Stomach (tissue), 9 donors: Measurements from ENCODE around the gene VDR. TPM values are rescaled to one million over a fixed set of nuclear protein-coding genes. Genes with fewer than 3 reads are reported as not detected.
A peak's percentile ranks its signal among the peaks of the same experiment; 100 is the strongest.

Source experiments
- DNase-seq, 2 donors: peaks; one replicate each; pipeline versions ENCODE4 v3.0.0 to v3.0.0-alpha.2; 2013 to 2019
- H3K27ac ChIP-seq, 5 donors: fragments of 200-600 bp in 4 of 5; sonication (generic) in 4 of 5; one replicate each; pipeline ENCODE4 v1.5.1; 2013 to 2019; ENCODE audit warnings: mild to moderate bottlenecking in 1 of 5, moderate library complexity in 1 of 5
- H3K27me3 ChIP-seq, 3 donors: fragments of 200-600 bp; sonication (generic); one replicate each; pipeline ENCODE4 v1.5.1; 2017 to 2019; ENCODE audit warnings: mixed run types in 1 of 3
- H3K36me3 ChIP-seq, 4 donors: fragments of 200-600 bp; sonication (generic); 1 replicate in 3 of 4; 2 replicates in 1 of 4; pipeline ENCODE4 v1.5.1; 2016 to 2019
- H3K4me1 ChIP-seq, 4 donors: fragments of 200-600 bp; sonication (generic); one replicate each; pipeline ENCODE4 v1.5.1; 2016 to 2019
- H3K4me3 ChIP-seq, 4 donors: fragments of 200-600 bp; sonication (generic) in 3 of 4; one replicate each; pipeline ENCODE4 v1.5.1; 2016 to 2019; ENCODE audit warnings: mild to moderate bottlenecking in 1 of 4
- H3K9me3 ChIP-seq, 4 donors: fragments of 200-600 bp; sonication (generic); one replicate each; pipeline ENCODE4 v1.5.1; 2016 to 2019
- EP300 ChIP-seq: sonication (generic); formaldehyde crosslinking; IDR thresholded peaks from one replicate; pipeline ENCODE4 v1.6.1; 2017; ENCODE audit warnings: antibody characterized with exemption
- POLR2A ChIP-seq, 4 donors: fragments of 450-650 bp; IDR thresholded peaks; one replicate each; pipeline ENCODE4 v1.6.1; 2016; ENCODE audit warnings: antibody characterized with exemption in 4 of 4, control low read depth in 2 of 4, mild to moderate bottlenecking in 1 of 4, moderate library complexity in 1 of 4
- POLR2AphosphoS5 ChIP-seq, 3 donors: sonication (generic); formaldehyde crosslinking; IDR thresholded peaks; one replicate each; pipeline ENCODE4 v1.6.1; 2016; ENCODE audit warnings: antibody characterized with exemption in 3 of 3
- WGBS, 5 donors: extraction: QIAGEN DNeasy Blood & Tissue Kit in 3 of 5; methylation state at CpG; one replicate each; pipeline versions ENCODE4 v1.1.5 to v1.1.7; 2013 to 2018; 5-methylcytosine and 5-hydroxymethylcytosine counted together
- intact Hi-C: fragments of 100-400 bp; cut with DNase I; formaldehyde crosslinking; loops from one replicate; pipeline ENCODE4 v1.15.1; 2023; ENCODE audit warnings: low total_unique reads
- polyA plus RNA-seq, 3 donors: library from polyadenylated mRNA; stranded (reverse); fragments of 200-250 nt; gene quantifications; one replicate each; pipeline ENCODE4 v1.2.3, GENCODE V29; 2013
- total RNA-seq, 5 donors: library from RNA; depleted of rRNA; stranded (reverse); fragments of >200 nt; gene quantifications; one replicate each; pipeline versions ENCODE4 v1.1.0 to v1.2.3, GENCODE V29; 2014 to 2016
- TF ChIP-seq, protein P1 (sequence below), 7 experiments: fragments of 450-650 bp in 4 of 7; fragments of 200-600 bp in 3 of 7; sonication (generic) in 3 of 7; IDR thresholded peaks; one replicate each; pipeline ENCODE4 v1.5.1; 2016 to 2019; ENCODE audit warnings: antibody characterized with exemption in 7 of 7, control low read depth in 2 of 7, mild to moderate bottlenecking in 1 of 7
- donor health status: healthy with polysubstance abuse.
- donor health status: Bipolar disorder and iron deficiency.
- donor health status: healthy.

Gene VDR
- total and polyA plus RNA-seq, 8 donors, result 2.8 to 22.3 (median 4.7) TPM

DNA sequence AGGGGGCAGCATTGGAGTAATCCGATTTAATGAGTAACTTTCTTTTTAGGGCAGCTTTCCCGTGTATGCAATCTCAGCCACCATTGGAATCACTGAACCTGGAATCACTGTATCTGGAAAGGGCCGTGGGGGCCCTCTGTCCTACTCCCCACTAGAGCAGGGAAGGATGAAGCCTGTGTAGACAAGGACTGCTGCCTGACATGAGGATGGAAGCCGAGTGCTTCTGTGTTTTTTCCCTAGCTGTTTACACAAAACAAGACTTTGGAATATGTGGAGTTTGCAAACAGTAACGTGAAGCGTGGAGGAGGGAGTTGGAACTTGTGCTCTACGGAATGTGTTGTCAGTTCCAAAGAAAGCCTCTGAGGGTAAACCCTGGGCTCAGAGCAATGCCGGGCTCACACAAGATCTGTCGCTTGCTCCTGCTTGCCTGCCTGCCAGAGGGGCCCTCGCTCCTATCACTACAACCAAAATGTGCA is 52.7 kb downstream of the VDR start:
- no peaks in the 10 kb centered on the region for H3K9me3 ChIP-seq
- DNase-seq, result peak in 1 of 2 donors; percentile 46
- peaks cover 0 to 49% (median 15%) of the 10 kb centered on the region in 4 donors for H3K36me3 ChIP-seq
- peaks cover 0 to 5% (median 0%) of the 10 kb centered on the region in 4 donors for H3K4me1 ChIP-seq
- TF ChIP-seq POLR2A (IDR thresholded peaks at IDR 0.05) (no peak), EP300 (no peak), POLR2AphosphoS5 (IDR thresholded peaks at IDR 0.05) (no peak)
- TF ChIP-seq, protein P1, sequence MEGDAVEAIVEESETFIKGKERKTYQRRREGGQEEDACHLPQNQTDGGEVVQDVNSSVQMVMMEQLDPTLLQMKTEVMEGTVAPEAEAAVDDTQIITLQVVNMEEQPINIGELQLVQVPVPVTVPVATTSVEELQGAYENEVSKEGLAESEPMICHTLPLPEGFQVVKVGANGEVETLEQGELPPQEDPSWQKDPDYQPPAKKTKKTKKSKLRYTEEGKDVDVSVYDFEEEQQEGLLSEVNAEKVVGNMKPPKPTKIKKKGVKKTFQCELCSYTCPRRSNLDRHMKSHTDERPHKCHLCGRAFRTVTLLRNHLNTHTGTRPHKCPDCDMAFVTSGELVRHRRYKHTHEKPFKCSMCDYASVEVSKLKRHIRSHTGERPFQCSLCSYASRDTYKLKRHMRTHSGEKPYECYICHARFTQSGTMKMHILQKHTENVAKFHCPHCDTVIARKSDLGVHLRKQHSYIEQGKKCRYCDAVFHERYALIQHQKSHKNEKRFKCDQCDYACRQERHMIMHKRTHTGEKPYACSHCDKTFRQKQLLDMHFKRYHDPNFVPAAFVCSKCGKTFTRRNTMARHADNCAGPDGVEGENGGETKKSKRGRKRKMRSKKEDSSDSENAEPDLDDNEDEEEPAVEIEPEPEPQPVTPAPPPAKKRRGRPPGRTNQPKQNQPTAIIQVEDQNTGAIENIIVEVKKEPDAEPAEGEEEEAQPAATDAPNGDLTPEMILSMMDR (IDR thresholded peaks at IDR 0.05), result no peak
- no peaks in the 10 kb centered on the region for H3K27me3 ChIP-seq
- H3K4me3 ChIP-seq, result no peak overlapping the region
- 66 to 72% (median 69%) methylated on average over 10 of the region's 10 CpGs for WGBS, 5 donors
- no peak overlapping the region for H3K27ac ChIP-seq
- intact Hi-C loops, result no loop called here

DNA sequence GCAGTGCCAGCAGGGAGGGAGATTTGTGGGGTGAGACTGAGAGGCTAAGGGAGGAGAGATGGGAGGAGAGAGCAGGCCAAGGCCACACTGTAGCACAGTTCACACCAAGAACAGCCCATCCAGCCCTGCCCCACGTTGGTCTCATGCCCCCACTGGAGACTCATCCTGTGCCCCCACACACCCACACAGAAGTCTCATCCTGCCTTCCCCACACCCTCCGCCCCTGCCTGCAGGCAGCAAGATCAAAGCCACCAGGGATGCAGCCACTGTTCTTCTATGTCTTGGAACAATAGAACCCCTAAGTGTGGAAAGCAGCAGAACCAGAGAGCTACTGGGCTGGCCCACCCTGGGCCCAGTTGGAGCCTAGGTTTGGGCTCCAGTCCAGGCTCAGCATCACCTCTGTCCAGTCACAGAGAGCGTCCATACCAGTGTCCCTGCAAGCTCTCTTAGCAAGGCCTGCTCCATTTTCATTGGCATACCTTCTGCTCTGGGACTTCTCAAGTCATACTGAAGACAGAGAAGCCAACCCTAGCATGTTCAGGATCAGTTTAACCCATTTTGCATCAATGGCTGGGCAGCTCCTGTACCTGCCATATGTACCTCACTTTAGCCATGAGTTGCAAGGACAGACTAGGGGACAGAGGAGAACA is 53.4 kb downstream of the VDR start:
- TF ChIP-seq POLR2AphosphoS5 (IDR thresholded peaks at IDR 0.05) (no peak), EP300 (no peak), POLR2A (IDR thresholded peaks at IDR 0.05) (no peak)
- TF ChIP-seq, protein P1 (IDR thresholded peaks at IDR 0.05), result no peak
- no peak for DNase-seq
- Histone ChIP-seq H3K4me1 (peaks cover 0 to 5% (median 0%) of the 10 kb centered on the region in 4 donors), H3K36me3 (peaks cover 0 to 47% (median 13%) of the 10 kb centered on the region in 4 donors), H3K4me3 (no peak overlapping the region), H3K27me3 (no peaks in the 10 kb centered on the region), H3K9me3 (no peaks in the 10 kb centered on the region), H3K27ac (no peak overlapping the region)
- WGBS, 5 donors, result 72 to 100% (median 77%) methylated on average over 2 to 3 of the region's 3 CpGs
- intact Hi-C loops, result no loop called here

DNA sequence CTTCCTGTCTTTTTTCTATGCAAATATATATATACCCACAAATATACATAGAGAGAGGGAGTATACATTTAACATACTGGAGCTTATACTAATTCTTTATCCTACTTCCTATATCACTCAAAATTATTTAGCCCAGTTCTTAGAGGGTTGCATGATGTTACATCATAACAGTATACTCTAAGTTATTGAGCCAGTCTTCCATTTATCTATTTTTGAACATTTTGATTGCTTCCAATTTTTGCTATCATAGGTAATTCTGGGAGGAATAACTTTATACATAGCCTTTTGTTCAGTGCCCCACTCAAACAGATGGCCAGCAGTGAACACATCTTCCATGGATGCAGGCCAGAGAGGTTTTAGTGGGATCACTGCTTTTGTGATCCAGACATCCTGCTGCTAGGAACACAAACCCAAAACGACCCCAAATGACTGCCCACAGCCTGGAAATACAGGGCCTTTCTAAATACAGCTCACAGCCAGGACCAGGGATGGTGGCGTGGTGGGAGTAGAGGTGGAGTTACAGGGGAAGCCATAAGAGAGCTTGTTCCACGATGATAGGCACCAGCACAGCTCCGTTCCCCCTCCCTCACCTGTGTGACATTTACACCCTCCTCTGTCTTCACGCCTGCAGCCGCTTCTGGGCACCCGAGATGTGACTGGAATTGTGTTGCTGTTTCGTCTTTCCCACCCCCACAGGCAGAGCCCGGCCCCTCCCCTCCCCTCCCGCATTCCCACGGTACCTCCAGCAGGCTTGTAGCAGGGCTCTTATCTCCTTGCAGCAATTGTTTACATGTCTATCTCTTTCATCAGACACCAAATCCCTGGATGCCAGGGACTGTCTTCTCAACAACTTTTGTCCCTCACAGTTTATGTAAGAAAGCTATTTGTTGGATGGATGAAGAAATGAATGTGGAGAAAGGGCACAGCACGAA is 54.4 kb downstream of the VDR start:
- H3K27me3 ChIP-seq, result no peaks in the 10 kb centered on the region
- 42 to 68% (median 51%) methylated on average over 12 of the region's 12 CpGs for WGBS, 5 donors
- no peak overlapping the region for H3K4me3 ChIP-seq
- intact Hi-C loops, result no loop called here
- no peak for TF ChIP-seq EP300
- no peak for TF ChIP-seq POLR2A (IDR thresholded peaks at IDR 0.05)
- no peak for TF ChIP-seq POLR2AphosphoS5 (IDR thresholded peaks at IDR 0.05)
- TF ChIP-seq, protein P1 (IDR thresholded peaks at IDR 0.05), result no peak
- H3K36me3 ChIP-seq, result peaks cover 0 to 55% (median 17%) of the 10 kb centered on the region in 4 donors
- no peak overlapping the region for H3K27ac ChIP-seq
- DNase-seq, result no peak
- H3K4me1 ChIP-seq, result peaks cover 0 to 5% (median 0%) of the 10 kb centered on the region in 4 donors
- no peaks in the 10 kb centered on the region for H3K9me3 ChIP-seq

DNA sequence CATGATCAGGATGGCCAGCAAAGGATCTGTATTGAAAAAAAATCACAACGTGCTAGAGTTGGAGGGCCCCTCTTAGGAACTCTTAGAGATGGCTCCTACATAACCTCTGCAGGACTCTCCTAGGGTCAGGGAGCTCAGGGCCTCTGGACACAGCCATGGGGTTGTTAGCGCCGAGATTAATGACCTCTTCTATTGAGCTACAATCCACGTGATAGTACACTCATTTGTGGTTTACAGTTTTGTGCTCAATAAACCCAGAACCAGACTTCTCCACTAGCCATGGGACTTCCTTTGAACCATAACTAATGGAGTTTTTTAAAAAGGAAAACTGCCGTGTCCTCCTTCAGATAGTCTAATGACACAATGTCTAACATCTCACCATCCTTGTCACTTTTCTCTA is 55.5 kb downstream of the VDR start:
- H3K36me3 ChIP-seq, result peaks cover 0 to 54% (median 15%) of the 10 kb centered on the region in 4 donors
- DNase-seq, result no peak
- no peak for TF ChIP-seq EP300
- no peak for TF ChIP-seq POLR2AphosphoS5 (IDR thresholded peaks at IDR 0.05)
- no peak for TF ChIP-seq POLR2A (IDR thresholded peaks at IDR 0.05)
- TF ChIP-seq, protein P1 (IDR thresholded peaks at IDR 0.05), result no peak
- H3K27me3 ChIP-seq, result no peaks in the 10 kb centered on the region
- no peak overlapping the region for H3K27ac ChIP-seq
- H3K4me1 ChIP-seq, result peaks cover 0 to 5% (median 0%) of the 10 kb centered on the region in 4 donors
- no peaks in the 10 kb centered on the region for H3K9me3 ChIP-seq
- intact Hi-C loops, result loop anchor here (10.0 kb wide), 1 partner anchor 134 kb away; no protein-coding TSS in a partner anchor
- 62 to 72% (median 69%) methylated on average over 5 of the region's 5 CpGs for WGBS, 5 donors
- no peak overlapping the region for H3K4me3 ChIP-seq
